Measurements from ENCODE around the gene FSCN2. TPM values are rescaled to one million over a fixed set of nuclear protein-coding genes. Genes with fewer than 3 reads are reported as not detected.
"Not testable (repeated sequence)": the region's sequence is repeated elsewhere in the genome, so short reads cannot be mapped to it uniquely, and the experiment has no call there.

Gene FSCN2
- total RNA-seq, 1 experiment from 2014 or later: 1.4 TPM

DNA sequence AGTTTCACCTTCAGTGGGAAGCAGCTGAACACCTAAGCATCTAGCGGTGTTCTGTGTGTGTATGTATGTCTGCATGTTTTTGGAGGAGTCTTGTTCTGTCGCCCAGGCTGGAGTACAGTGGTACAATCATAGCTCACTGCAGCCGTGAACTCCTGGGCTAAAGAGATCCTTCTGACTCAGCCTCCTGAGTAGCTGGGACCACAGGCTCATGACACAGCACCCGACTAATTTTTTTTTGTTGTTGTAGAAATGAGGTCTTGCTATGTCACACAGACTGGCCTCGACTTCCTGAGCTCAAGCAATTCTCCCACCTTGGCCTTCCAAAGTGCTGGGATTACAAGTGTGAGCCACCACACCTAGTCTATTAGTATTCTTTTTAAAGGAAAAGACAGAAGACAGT lies 54.2 kb downstream of the FSCN2 start:
- DNase-seq (ENCODE audit: low spot score): no peak
- in situ Hi-C loops (cut with HindIII; ENCODE audit: low sequenced_read_pairs): no loop called here

DNA sequence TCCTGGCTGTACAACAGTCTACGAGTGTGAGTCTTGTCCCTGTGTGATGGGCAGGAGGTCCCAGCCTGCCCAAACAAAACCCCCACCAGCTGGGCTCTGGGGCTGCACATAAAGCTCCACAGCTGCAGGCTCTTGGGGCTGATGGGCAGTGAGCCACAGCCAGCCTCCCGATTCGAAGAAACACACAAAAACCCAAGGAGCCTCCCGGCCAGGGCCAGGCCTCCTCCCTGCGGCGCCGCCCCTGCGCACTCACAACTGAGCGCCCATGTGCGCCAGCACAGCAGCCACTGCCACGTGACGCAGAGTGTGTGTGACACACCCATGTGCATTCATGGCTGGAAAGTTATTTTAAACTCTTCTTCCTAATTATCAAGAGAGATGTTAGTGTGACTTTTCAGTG lies 54.6 kb downstream of the FSCN2 start:
- in situ Hi-C loops (cut with HindIII; ENCODE audit: low sequenced_read_pairs): no loop called here
- no peak for DNase-seq (ENCODE audit: low spot score)

DNA sequence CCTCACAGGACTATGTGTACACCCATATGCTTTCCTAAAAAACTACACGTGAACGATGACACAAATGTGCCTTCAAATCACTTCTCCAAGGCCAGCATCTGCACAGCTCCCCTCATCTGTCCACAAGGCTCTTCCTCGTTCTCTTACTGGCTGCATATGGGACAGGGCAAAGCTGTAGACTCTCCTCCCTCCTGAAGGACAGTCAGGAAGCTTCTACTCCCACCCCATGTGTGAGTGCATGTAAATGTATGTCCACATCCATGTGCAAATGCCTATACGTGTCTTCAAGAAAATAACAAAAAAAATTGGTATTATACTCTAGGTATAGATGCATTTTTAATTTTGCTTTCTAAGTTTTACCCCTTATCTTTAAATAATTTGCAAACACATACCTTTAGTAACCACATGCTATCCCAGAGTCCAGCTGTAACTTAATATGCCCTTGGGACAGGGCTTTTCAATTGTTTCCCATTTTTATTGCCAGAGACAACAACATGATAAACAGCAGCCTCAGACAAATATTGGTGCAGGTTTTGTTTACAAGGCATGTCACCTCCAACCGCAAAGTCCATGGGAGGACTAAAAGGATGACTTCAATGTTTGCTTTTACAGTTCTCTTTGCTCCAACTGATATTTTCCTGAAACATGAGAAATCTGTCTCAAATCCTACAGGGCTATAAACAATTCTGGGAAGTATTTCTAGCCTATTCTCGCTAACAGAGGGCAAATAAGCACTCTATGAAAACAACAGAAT lies 55.6 kb downstream of the FSCN2 start:
- in situ Hi-C loops (cut with HindIII; ENCODE audit: low sequenced_read_pairs): no loop called here
- DNase-seq (ENCODE audit: low spot score): no peak

DNA sequence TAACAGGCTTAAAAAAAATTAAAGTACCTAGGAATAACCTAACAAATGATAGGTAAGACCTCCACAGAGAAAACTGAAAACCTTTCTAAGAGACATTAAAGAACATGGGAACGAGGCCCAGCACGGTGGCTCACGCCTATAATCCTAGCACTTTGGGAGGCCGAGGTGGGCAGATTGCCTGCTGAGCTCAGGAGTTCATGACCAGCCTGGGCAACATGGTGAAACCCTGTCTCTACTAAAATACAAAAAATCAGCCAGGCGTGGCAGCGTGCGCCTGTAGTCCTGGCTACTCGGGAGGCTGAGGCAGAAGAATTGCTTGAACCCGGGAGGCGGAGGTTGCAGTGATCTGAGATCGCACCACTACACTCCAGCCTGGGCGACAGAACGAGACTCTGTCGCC lies 56.6 kb downstream of the FSCN2 start:
- DNase-seq (ENCODE audit: low spot score); in situ Hi-C loops (cut with HindIII; ENCODE audit: low sequenced_read_pairs): not testable (repeated sequence)

DNA sequence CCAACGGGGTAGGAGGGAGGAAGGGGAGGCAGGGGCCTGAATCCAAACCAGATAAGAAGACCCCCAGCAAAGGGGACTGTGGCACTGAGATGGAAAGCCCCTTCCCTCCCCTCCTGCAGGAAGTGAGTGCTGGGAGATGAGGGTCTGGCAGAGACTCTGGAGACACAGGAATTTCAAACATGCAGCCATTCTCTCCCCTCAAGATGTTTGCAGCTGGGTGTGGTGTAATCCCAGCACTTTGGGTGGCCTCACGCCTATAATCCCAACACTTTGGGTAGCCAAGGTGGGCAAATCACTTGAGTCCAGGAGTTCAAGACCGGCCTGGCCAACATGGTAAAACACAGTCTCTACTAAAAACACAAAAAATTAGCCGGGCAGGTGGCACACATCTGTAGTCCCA lies 57.9 kb downstream of the FSCN2 start:
- in situ Hi-C loops (cut with HindIII; ENCODE audit: low sequenced_read_pairs): no loop called here
- no peak for DNase-seq (ENCODE audit: low spot score)

Other genes with a start within 250 kb of the FSCN2 start
- gene SLC38A10, start 233.1 kb upstream of the FSCN2 start, total RNA-seq (2014; rRNA removed; shearing (Covaris generic)): 76.9 and 90.6 TPM in 2 replicates
- gene BAHCC1, start 132.9 kb upstream of the FSCN2 start, total RNA-seq (2014; rRNA removed; shearing (Covaris generic)): 5.3 and 9.6 TPM in 2 replicates
- gene ACTG1, start 15.6 kb upstream of the FSCN2 start, total RNA-seq (2014; rRNA removed; shearing (Covaris generic)): 5,595 and 6,819 TPM in 2 replicates
- gene FAAP100, start 24.0 kb downstream of the FSCN2 start, total RNA-seq (2014; rRNA removed; shearing (Covaris generic)): 37.1 and 44.6 TPM in 2 replicates
- gene NPLOC4, start 108.7 kb downstream of the FSCN2 start, total RNA-seq (2014; rRNA removed; shearing (Covaris generic)): 110 and 120 TPM in 2 replicates
- gene TSPAN10, start 108.8 kb downstream of the FSCN2 start, total RNA-seq (2014; rRNA removed; shearing (Covaris generic)): 66.8 and 98.7 TPM in 2 replicates
- 0.80 TPM in 1 of 2 replicates, not detected in the other for gene PDE6G, start 128.2 kb downstream of the FSCN2 start, total RNA-seq (2014; rRNA removed; shearing (Covaris generic))
- 81.2 and 118 TPM in 2 replicates for gene OXLD1, start 138.2 kb downstream of the FSCN2 start, total RNA-seq (2014; rRNA removed; shearing (Covaris generic))
- 32.0 and 35.8 TPM in 2 replicates for gene CCDC137, start 138.4 kb downstream of the FSCN2 start, total RNA-seq (2014; rRNA removed; shearing (Covaris generic))
- gene ARL16, start 155.4 kb downstream of the FSCN2 start, total RNA-seq (2014; rRNA removed; shearing (Covaris generic)): 64.2 and 77.4 TPM in 2 replicates
- gene HGS, start 155.6 kb downstream of the FSCN2 start, total RNA-seq (2014; rRNA removed; shearing (Covaris generic)): 85.0 and 88.7 TPM in 2 replicates
- 238 and 244 TPM in 2 replicates for gene MRPL12, start 175.0 kb downstream of the FSCN2 start, total RNA-seq (2014; rRNA removed; shearing (Covaris generic))
- gene SLC25A10, start 183.9 kb downstream of the FSCN2 start, total RNA-seq (2014; rRNA removed; shearing (Covaris generic)): 72.3 and 73.9 TPM in 2 replicates

All from G401 (cell line).